Kidney epithelial cell (primary cell): ENCODE data around the gene NAA35. TPM values are rescaled to one million over a fixed set of nuclear protein-coding genes. Genes with fewer than 3 reads are reported as not detected.

ENCODE experiments used
- DNase-seq: peaks from one replicate; pipeline ENCODE4 v3.0.0-alpha.2; 2010; ENCODE audit warnings: low read depth
- H3K27me3 ChIP-seq: 2 replicates; pipeline ENCODE4 v1.6.0; 2011; ENCODE audit warnings: low read length; ENCODE audit not compliant: control insufficient read depth, insufficient read depth
- H3K36me3 ChIP-seq: 2 replicates; pipeline ENCODE4 v1.5.1; 2011; ENCODE audit warnings: low read length; ENCODE audit not compliant: control insufficient read depth, insufficient read depth
- H3K4me3 ChIP-seq: 2 replicates; pipeline ENCODE4 v1.5.1; 2011; ENCODE audit warnings: low read depth, mild to moderate bottlenecking, control low read depth, low read length
- CTCF ChIP-seq: IDR thresholded peaks from 2 replicates; pipeline ENCODE4 v1.5.1; 2011; ENCODE audit warnings: mild to moderate bottlenecking, moderate library complexity, low read length, control low read depth, inconsistent platforms; ENCODE audit not compliant: insufficient read depth, poor library complexity, severe bottlenecking
- total RNA-seq: library from RNA; depleted of rRNA; stranded (reverse); fragments of >200 nt; gene quantifications from 2 replicates; pipeline ENCODE4 v1.2.3, GENCODE V29; 2015

The NAA35 gene
- total RNA-seq, 1 donor from 2014 or later = 30.3 TPM

GRCh38 chr9:86064220-86064619 is 123.3 kb downstream of the NAA35 start:
- H3K36me3 ChIP-seq = no peaks in the 10 kb centered on the region
- DNase-seq = no peak
- TF ChIP-seq CTCF = no peak
- no peaks in the 10 kb centered on the region for H3K27me3 ChIP-seq
- no peak overlapping the region for H3K4me3 ChIP-seq

GRCh38 chr9:86069206-86069869 is 128.4 kb downstream of the NAA35 start:
- TF ChIP-seq CTCF = no peak
- no peak for DNase-seq
- no peaks in the 10 kb centered on the region for H3K36me3 ChIP-seq
- H3K4me3 ChIP-seq = no peak overlapping the region
- H3K27me3 ChIP-seq = no peaks in the 10 kb centered on the region

Other genes with a start within 250 kb of the NAA35 start
- gene AGTPBP1, start 199.2 kb upstream of the NAA35 start, total RNA-seq = 18.2 and 21.8 TPM in 2 replicates
- 84.0 and 92.6 TPM in 2 replicates for gene GOLM1, start 158.4 kb downstream of the NAA35 start, total RNA-seq